ENCODE results near the gene ZNF438.

Gene ZNF438

DNA sequence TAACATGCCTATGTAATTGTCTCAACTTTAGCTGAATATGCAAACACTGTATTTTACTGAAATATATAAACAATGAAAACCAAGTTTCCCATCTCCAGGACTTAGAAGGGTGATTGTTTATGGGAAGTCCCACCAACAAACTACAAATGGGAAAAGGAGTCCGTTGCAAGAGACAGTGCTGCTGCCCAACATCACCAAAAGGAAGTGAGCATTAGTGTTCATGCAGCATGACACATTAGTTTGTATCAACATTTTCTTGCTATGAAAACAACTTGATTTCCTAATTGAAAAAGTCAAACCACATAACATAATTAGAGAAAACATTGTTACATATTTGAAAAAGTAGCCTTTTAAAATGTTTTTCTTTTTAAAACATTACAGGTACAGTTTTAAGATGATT lies 138.5 kb downstream of the ZNF438 start:
- no peaks in the 10 kb centered on the region for H3K27me3 Mint-ChIP-seq
- peaks cover 13% of the 10 kb centered on the region for H3K36me3 Mint-ChIP-seq
- no peaks in the 10 kb centered on the region for H3K9me3 Mint-ChIP-seq (ENCODE audit: low read depth)
- peaks cover 5% of the 10 kb centered on the region for H3K4me1 Mint-ChIP-seq (ENCODE audit: low read depth)
- no peak overlapping the region for H3K27ac Mint-ChIP-seq
- no peak overlapping the region for H3K4me3 Mint-ChIP-seq

DNA sequence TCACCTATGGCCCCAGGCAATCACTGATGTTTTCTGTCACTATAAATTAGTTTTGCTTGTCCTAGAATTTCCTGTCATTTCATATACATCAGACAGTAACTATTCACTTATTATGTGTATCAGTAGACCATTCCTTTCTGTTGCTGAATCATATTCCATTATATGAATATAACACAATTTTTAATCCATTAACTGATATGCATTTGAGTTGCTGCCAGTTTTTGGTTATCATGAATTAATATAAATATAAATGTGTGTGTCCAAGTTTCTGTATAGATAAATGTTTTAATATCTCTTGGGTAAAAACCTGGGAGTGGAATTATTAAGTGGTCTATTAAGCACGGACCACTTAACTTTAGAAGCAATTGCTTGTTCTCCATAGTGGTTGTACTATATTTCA lies 143.8 kb downstream of the ZNF438 start:
- Mint-ChIP-seq H3K4me3 (no peak overlapping the region), H3K27ac (no peak overlapping the region), H3K27me3 (no peaks in the 10 kb centered on the region), H3K4me1 (ENCODE audit: low read depth) (no peaks in the 10 kb centered on the region), H3K36me3 (peaks cover 7% of the 10 kb centered on the region), H3K9me3 (ENCODE audit: low read depth) (peaks cover 3% of the 10 kb centered on the region)

DNA sequence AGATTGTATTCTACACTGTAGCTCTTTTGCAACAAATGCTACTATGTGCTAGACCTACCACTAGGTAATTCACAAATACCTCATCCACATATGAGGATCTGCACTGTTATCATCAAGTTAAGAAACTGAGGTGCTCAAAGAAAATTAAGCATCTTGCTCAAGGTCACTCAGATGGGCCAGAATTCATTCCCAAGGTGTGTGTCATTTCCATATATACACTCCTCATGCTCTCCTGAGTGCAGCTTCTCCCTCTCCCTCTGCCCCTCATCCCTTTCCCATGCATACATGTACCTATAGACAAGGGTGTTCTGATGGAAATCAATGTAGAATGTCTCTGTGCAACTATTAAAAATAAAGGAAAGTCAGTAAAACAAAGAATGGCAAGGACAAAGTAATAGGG lies 146.2 kb downstream of the ZNF438 start:
- Mint-ChIP-seq H3K4me3 (no peak overlapping the region), H3K9me3 (ENCODE audit: low read depth) (peaks cover 3% of the 10 kb centered on the region), H3K27ac (no peak overlapping the region), H3K36me3 (peaks cover 2% of the 10 kb centered on the region), H3K27me3 (no peaks in the 10 kb centered on the region), H3K4me1 (ENCODE audit: low read depth) (no peaks in the 10 kb centered on the region)

DNA sequence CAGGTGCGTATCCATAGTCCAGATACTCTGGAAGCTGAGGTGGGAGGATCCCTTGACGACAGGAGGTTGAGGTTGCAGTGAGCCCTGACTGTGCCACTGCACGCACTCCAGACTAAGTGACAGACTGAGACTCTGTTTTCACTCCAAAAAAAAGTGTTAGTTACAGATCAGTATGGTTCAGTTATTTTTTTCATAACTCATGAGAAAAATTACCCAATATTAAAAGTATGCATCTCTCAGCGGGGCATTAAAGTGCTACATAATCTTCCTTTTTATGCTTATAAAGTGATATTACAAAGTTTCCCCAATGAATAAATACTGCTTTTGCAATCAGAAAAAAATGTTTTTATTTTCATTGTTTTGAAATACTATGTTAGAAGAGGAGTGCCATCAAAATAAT lies 147.9 kb downstream of the ZNF438 start:
- H3K36me3 Mint-ChIP-seq, result peaks cover 3% of the 10 kb centered on the region
- H3K9me3 Mint-ChIP-seq (ENCODE audit: low read depth), result peaks cover 3% of the 10 kb centered on the region
- H3K27me3 Mint-ChIP-seq, result no peaks in the 10 kb centered on the region
- no peak overlapping the region for H3K27ac Mint-ChIP-seq
- H3K4me1 Mint-ChIP-seq (ENCODE audit: low read depth), result no peaks in the 10 kb centered on the region
- H3K4me3 Mint-ChIP-seq, result no peak overlapping the region

- Mint-ChIP-seq H3K27me3 (no peaks in the 10 kb centered on the region), H3K27ac (no peak overlapping the region), H3K4me1 (ENCODE audit: low read depth) (no peaks in the 10 kb centered on the region), H3K4me3 (no peak overlapping the region), H3K9me3 (ENCODE audit: low read depth) (peaks cover 3% of the 10 kb centered on the region), H3K36me3 (peaks cover 3% of the 10 kb centered on the region)
These were observed 148.5 kb downstream of the ZNF438 start for GRCh38 chr10:30883116-30883515.

DNA sequence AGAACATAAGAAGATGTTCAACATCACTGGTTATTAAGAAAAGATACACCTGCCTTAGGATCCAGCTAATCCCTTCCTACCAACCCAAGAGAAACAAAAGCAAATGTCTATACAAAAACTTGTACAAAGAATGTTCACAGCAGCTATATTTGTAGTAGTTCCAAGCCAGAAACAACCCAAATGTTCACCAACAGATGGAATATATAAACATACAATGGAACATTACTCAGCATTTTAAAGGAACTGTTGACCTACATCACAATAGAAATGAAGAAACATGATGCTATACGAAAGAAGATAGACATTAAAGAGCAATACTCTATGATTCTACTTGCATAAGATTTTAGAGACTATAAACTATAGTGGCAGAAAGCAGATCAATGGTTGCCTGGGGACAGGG lies 149.4 kb downstream of the ZNF438 start:
- H3K27ac Mint-ChIP-seq, result no peak overlapping the region
- H3K9me3 Mint-ChIP-seq (ENCODE audit: low read depth), result no peaks in the 10 kb centered on the region
- H3K4me3 Mint-ChIP-seq, result no peak overlapping the region
- no peaks in the 10 kb centered on the region for H3K4me1 Mint-ChIP-seq (ENCODE audit: low read depth)
- no peaks in the 10 kb centered on the region for H3K27me3 Mint-ChIP-seq
- peaks cover 3% of the 10 kb centered on the region for H3K36me3 Mint-ChIP-seq

DNA sequence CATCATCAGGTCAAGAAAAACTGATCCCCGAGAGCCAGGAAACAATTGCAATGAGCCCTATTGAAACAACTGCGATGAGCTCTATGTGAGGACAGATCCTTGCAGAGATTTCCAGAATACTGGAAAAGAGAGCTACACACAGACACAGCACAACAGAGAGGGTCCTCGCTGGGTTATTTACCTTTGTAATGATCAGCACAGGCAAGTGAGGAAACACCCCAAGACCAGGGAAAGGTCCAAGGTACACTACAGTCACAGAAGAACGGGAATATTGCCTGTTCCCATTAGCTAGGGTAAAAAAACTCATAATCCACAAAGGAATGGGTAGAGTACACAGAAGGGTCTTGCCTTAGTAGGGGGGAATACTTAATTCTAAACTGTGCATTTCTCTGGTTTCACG lies 152.7 kb downstream of the ZNF438 start:
- Mint-ChIP-seq H3K4me3 (no peak overlapping the region), H3K9me3 (ENCODE audit: low read depth) (no peaks in the 10 kb centered on the region), H3K4me1 (ENCODE audit: low read depth) (no peaks in the 10 kb centered on the region), H3K36me3 (peaks cover 3% of the 10 kb centered on the region), H3K27ac (no peak overlapping the region), H3K27me3 (no peaks in the 10 kb centered on the region)

- Mint-ChIP-seq H3K4me1 (ENCODE audit: low read depth) (no peaks in the 10 kb centered on the region), H3K4me3 (no peak overlapping the region), H3K9me3 (ENCODE audit: low read depth) (no peaks in the 10 kb centered on the region), H3K27ac (no peak overlapping the region), H3K27me3 (no peaks in the 10 kb centered on the region), H3K36me3 (peaks cover 5% of the 10 kb centered on the region)
These were observed 154.6 kb downstream of the ZNF438 start for GRCh38 chr10:30877111-30877510.

DNA sequence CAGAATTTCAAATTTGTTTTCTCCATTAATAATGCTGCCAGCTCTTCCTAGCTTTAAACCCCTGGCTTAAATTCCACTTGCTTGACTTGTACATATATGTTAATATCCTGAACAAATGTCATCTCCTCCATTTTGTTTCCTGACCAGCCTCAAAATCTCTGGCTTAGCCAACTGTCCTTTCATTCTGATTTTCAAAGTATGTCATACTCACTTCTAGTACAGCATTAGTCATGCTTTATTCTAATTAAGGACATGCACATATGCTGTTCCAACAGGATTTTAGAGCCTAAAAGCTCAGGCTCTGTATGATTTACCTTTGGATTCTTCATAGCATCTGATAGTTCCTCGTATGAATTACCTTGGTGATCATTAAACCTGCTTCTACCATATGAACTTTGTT lies 158.3 kb downstream of the ZNF438 start:
- Mint-ChIP-seq H3K27ac (no peak overlapping the region), H3K9me3 (ENCODE audit: low read depth) (no peaks in the 10 kb centered on the region), H3K36me3 (peaks cover 10% of the 10 kb centered on the region), H3K27me3 (no peaks in the 10 kb centered on the region), H3K4me3 (no peak overlapping the region), H3K4me1 (ENCODE audit: low read depth) (no peaks in the 10 kb centered on the region)

DNA sequence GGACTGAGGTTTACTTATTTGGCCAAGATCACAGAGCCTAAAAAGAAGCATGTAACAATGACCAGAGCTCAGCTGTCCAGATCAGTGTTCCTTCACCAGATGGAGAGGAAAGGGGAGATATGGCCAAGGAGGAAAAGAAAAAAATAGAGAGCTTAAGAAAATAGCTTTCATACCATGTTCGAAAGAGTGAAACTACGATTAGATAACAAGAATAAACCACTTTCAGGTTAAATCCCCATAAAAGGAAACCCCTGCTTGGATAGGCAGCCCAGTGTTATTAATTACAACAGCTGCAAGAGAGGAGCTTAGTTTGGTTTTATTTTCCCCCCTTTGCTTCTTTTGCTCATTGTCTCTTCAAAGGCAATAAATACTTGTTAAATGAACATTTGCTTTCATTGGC lies 160.8 kb downstream of the ZNF438 start:
- H3K27ac Mint-ChIP-seq, result no peak overlapping the region
- no peak overlapping the region for H3K4me3 Mint-ChIP-seq
- no peaks in the 10 kb centered on the region for H3K27me3 Mint-ChIP-seq
- peaks cover 12% of the 10 kb centered on the region for H3K36me3 Mint-ChIP-seq
- no peaks in the 10 kb centered on the region for H3K4me1 Mint-ChIP-seq (ENCODE audit: low read depth)
- H3K9me3 Mint-ChIP-seq (ENCODE audit: low read depth), result no peaks in the 10 kb centered on the region

DNA sequence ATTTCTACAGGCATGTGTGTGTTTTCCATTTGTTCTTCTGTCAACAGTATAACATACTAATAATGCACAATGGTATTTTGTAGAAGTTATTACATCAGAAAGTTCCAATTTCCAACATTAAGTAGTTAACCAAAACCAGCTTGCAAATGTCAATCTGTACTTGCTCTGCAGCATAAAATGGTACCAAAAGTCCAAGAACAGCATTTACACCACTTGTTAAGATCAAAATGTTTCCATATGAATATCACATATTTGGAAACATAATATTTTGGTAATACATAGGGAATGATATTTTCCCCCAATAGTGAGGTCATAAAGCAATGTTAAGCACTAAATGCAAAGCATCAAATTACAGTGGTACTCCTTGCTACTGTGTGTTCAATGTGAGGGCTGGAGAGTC lies 162.1 kb downstream of the ZNF438 start:
- Mint-ChIP-seq H3K4me3 (no peak overlapping the region), H3K27me3 (no peaks in the 10 kb centered on the region), H3K9me3 (ENCODE audit: low read depth) (no peaks in the 10 kb centered on the region), H3K4me1 (ENCODE audit: low read depth) (no peaks in the 10 kb centered on the region), H3K36me3 (peaks cover 12% of the 10 kb centered on the region), H3K27ac (no peak overlapping the region)

DNA sequence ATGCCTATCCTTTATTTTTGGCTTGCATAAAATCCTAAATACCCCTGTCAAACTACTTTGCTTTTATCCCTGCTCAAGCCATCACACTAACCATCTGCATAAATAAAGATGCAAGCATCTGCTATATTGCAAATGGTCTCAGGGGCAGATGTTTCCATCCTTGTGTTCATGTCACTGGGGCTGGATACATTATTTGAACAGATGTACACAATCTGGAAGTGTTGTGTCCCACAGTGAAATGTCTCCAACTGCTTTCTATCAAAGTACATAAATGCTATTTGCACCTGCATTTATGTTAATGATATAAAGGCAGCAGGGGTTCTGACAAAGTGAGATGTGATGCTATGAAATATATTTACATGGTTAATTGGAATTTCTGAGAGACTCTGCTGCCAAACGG lies 163.1 kb downstream of the ZNF438 start:
- Mint-ChIP-seq H3K9me3 (ENCODE audit: low read depth) (no peaks in the 10 kb centered on the region), H3K4me1 (ENCODE audit: low read depth) (no peaks in the 10 kb centered on the region), H3K27ac (no peak overlapping the region), H3K27me3 (no peaks in the 10 kb centered on the region), H3K36me3 (peaks cover 12% of the 10 kb centered on the region), H3K4me3 (no peak overlapping the region)

- no peaks in the 10 kb centered on the region for H3K27me3 Mint-ChIP-seq
- no peaks in the 10 kb centered on the region for H3K9me3 Mint-ChIP-seq (ENCODE audit: low read depth)
- H3K4me3 Mint-ChIP-seq, result no peak overlapping the region
- no peaks in the 10 kb centered on the region for H3K4me1 Mint-ChIP-seq (ENCODE audit: low read depth)
- H3K27ac Mint-ChIP-seq, result no peak overlapping the region
- H3K36me3 Mint-ChIP-seq, result peaks cover 9% of the 10 kb centered on the region
These were observed 164.8 kb downstream of the ZNF438 start for GRCh38 chr10:30866896-30867295.

GRCh38 chr10:30865141-30865926 lies 166.3 kb downstream of the ZNF438 start:
- no peak overlapping the region for H3K27ac Mint-ChIP-seq
- no peaks in the 10 kb centered on the region for H3K9me3 Mint-ChIP-seq (ENCODE audit: low read depth)
- no peak overlapping the region for H3K4me3 Mint-ChIP-seq
- H3K4me1 Mint-ChIP-seq (ENCODE audit: low read depth), result no peaks in the 10 kb centered on the region
- H3K36me3 Mint-ChIP-seq, result peaks cover 9% of the 10 kb centered on the region
- no peaks in the 10 kb centered on the region for H3K27me3 Mint-ChIP-seq

DNA sequence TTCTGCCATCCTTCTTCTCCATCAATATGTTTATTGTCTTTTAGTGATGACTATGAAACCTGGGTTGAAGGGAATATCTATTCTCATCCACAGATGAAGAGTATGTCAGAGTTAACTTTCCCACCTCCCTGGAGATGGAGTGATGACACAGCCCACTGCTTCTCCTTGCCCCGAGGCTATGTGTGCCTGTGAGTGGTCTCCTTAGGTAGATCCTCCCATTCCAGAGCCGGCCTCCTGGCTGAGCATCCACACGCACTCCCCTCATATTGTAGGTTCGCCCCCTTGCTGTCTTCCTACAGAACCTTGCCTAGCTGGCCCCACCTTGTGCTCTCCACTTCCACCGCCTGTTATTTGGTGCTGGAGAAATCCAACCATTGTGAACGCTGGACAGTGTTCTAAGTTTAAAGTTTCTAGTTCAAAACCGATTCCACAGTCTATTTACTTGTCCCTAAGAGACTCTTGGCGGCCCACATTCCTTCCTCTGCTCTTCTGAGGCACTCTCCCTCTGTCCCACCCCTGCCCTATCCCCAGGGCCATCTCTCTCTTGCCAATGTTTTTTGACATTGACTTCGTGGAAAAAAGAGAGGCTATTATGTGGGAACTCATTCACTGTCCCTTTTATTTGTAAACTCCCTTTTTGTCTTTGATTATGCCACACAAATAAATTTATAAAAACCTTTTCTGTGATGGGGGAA lies 168.0 kb downstream of the ZNF438 start:
- H3K27me3 Mint-ChIP-seq, result no peaks in the 10 kb centered on the region
- no peak overlapping the region for H3K27ac Mint-ChIP-seq
- H3K36me3 Mint-ChIP-seq, result peaks cover 2% of the 10 kb centered on the region
- no peak overlapping the region for H3K4me3 Mint-ChIP-seq
- H3K4me1 Mint-ChIP-seq (ENCODE audit: low read depth), result no peaks in the 10 kb centered on the region
- no peaks in the 10 kb centered on the region for H3K9me3 Mint-ChIP-seq (ENCODE audit: low read depth)

DNA sequence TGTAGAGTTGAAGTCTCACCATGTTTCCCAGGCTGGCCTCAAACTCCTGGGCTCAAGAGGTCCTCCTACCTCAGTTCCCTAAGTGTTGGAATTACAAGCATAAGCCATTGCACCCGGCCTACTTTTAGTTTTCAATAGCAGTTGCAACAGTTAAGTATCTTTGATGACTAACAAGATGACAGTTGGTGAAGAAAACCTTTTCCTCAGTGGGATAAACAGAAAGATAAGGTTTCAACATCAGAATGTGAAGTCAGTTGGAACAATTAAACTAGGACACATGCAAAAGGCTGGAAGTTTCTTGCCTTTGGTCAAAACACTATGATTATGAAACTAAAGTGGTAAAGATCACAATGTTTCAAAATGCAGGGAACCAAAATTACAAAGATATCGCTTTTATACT lies 169.2 kb downstream of the ZNF438 start:
- H3K9me3 Mint-ChIP-seq (ENCODE audit: low read depth), result no peaks in the 10 kb centered on the region
- H3K36me3 Mint-ChIP-seq, result peaks cover under 1% of the 10 kb centered on the region
- H3K27me3 Mint-ChIP-seq, result no peaks in the 10 kb centered on the region
- H3K27ac Mint-ChIP-seq, result no peak overlapping the region
- H3K4me3 Mint-ChIP-seq, result no peak overlapping the region
- no peaks in the 10 kb centered on the region for H3K4me1 Mint-ChIP-seq (ENCODE audit: low read depth)
